Lung (tissue), 12 donors: Measurements from ENCODE around the gene EYA3. TPM values are rescaled to one million over a fixed set of nuclear protein-coding genes. Genes with fewer than 3 reads are reported as not detected.

ENCODE experiments used
- ATAC-seq: fragments of 200-7000 bp; cut with Tn5 transposase; one replicate; pipeline ENCODE4 v1.9.1; 2020; ENCODE audit warnings: moderate number of reproducible peaks; ENCODE audit not compliant: insufficient read depth, low FRiP score
- DNase-seq, 3 donors: peaks; one replicate each; pipeline ENCODE4 v3.0.0-alpha.2; 2013 to 2017
- H3K27ac ChIP-seq, 2 donors: one replicate each; pipeline ENCODE4 v1.5.1; 2013; ENCODE audit warnings: mild to moderate bottlenecking in 2 of 2, moderate library complexity in 2 of 2, control low read depth in 1 of 2, inconsistent platforms in 1 of 2, low read depth in 1 of 2, low read length in 1 of 2
- H3K27me3 ChIP-seq, 3 donors: one replicate each; pipeline ENCODE4 v1.5.1; 2013; ENCODE audit warnings: low read length in 2 of 3; ENCODE audit not compliant: control insufficient read depth in 3 of 3, insufficient read depth in 3 of 3
- H3K36me3 ChIP-seq, 4 donors: one replicate each; pipeline ENCODE4 v1.5.1; 2013; ENCODE audit warnings: low read length in 4 of 4, mild to moderate bottlenecking in 1 of 4, moderate library complexity in 1 of 4; ENCODE audit not compliant: control insufficient read depth in 4 of 4, insufficient read depth in 4 of 4
- H3K4me1 ChIP-seq, 5 donors: one replicate each; pipeline ENCODE4 v1.5.1; 2013; ENCODE audit warnings: low read length in 5 of 5, mild to moderate bottlenecking in 2 of 5, moderate library complexity in 1 of 5; ENCODE audit not compliant: control insufficient read depth in 5 of 5, insufficient read depth in 5 of 5
- H3K4me3 ChIP-seq: one replicate; pipeline ENCODE4 v1.5.1; 2013; ENCODE audit warnings: mild to moderate bottlenecking, control low read depth, moderate library complexity
- H3K9ac ChIP-seq, 2 donors: one replicate each; pipeline ENCODE4 v1.5.1; 2013; ENCODE audit warnings: low read length in 2 of 2, control low read depth in 1 of 2; ENCODE audit not compliant: insufficient read depth in 1 of 2
- H3K9me3 ChIP-seq, 4 donors: one replicate each; pipeline ENCODE4 v1.5.1; 2013; ENCODE audit warnings: low read length in 3 of 4, mild to moderate bottlenecking in 1 of 4, moderate library complexity in 1 of 4; ENCODE audit not compliant: control insufficient read depth in 4 of 4, insufficient read depth in 3 of 4
- CTCF ChIP-seq: IDR thresholded peaks from 2 replicates; pipeline ENCODE4 v1.5.1; 2012; ENCODE audit warnings: mild to moderate bottlenecking; ENCODE audit errors: control extremely low read depth, extremely low read depth
- WGBS, 2 donors: extraction: QIAGEN DNeasy Blood & Tissue Kit; methylation state at CpG; one replicate each; pipeline ENCODE4 v1.1.7; 2013; 5-methylcytosine and 5-hydroxymethylcytosine counted together
- polyA plus RNA-seq, 2 donors: library from polyadenylated mRNA; stranded (reverse); fragments of 200-250 nt; gene quantifications; one replicate each; pipeline ENCODE4 v1.2.1, GENCODE V29; 2013
- total RNA-seq, 2 donors: library from RNA; depleted of rRNA in 1 of 2; stranded (reverse); fragments of >200 nt in 1 of 2; gene quantifications; one replicate each; pipeline ENCODE4 v1.2.1, GENCODE V29; 2014 to 2021
- donor health status: control.
- donor health status: control.
- donor health status: Bipolar disorder and iron deficiency.
- donor health status: healthy.
- donor health status: DM: yes; HTN: yes; CAD: no.

The EYA3 gene
- total and polyA plus RNA-seq, 4 donors: 6.3 to 21.8 (median 13.4) TPM

GRCh38 chr1:28070725-28071593, 17.5 kb downstream of the EYA3 start:
- Histone ChIP-seq H3K9ac (no peak overlapping the region), H3K27me3 (no peaks in the 10 kb centered on the region), H3K4me1 (peaks cover 0 to 13% (median 3%) of the 10 kb centered on the region in 5 donors), H3K27ac (no peak overlapping the region), H3K9me3 (no peaks in the 10 kb centered on the region), H3K36me3 (peaks cover 0 to 2% (median 0%) of the 10 kb centered on the region in 4 donors), H3K4me3 (no peak overlapping the region)
- TF ChIP-seq CTCF: no peak
- WGBS, 2 donors: 78 to 90% methylated on average over 11 of the region's 11 CpGs
- no peak for ATAC-seq
- no peak for DNase-seq

- no peak for TF ChIP-seq CTCF
- Histone ChIP-seq H3K27ac (no peak overlapping the region), H3K9me3 (no peaks in the 10 kb centered on the region), H3K9ac (no peak overlapping the region), H3K4me1 (peaks cover 0 to 6% (median 0%) of the 10 kb centered on the region in 5 donors), H3K36me3 (no peaks in the 10 kb centered on the region), H3K4me3 (no peak overlapping the region), H3K27me3 (no peaks in the 10 kb centered on the region)
- WGBS, 2 donors: 54 to 64% methylated on average over 2 of the region's 2 CpGs
- no peak for ATAC-seq
- DNase-seq: no peak
These were observed 20.8 kb downstream of the EYA3 start for GRCh38 chr1:28067523-28068090.

GRCh38 chr1:28066393-28067154, 21.8 kb downstream of the EYA3 start:
- Histone ChIP-seq H3K9me3 (no peaks in the 10 kb centered on the region), H3K27me3 (no peaks in the 10 kb centered on the region), H3K36me3 (no peaks in the 10 kb centered on the region), H3K27ac (no peak overlapping the region), H3K4me3 (no peak overlapping the region), H3K4me1 (peaks cover 0 to 2% (median 0%) of the 10 kb centered on the region in 5 donors), H3K9ac (no peak overlapping the region)
- WGBS, 2 donors: 49 to 62% methylated on average over 3 of the region's 3 CpGs
- ATAC-seq (no peak), DNase-seq (no peak)
- TF ChIP-seq CTCF: no peak
